ENCODE measurements around the gene PPP1R1C. TPM values are rescaled to one million over a fixed set of nuclear protein-coding genes. Genes with fewer than 3 reads are reported as not detected.
A peak's percentile ranks its signal among the peaks of the same experiment; 100 is the strongest.

The PPP1R1C gene
- total and polyA plus RNA-seq, 2 experiments from 2014 or later: 3.5 to 18.8 TPM

- TF ChIP-seq REST (IDR thresholded peaks at IDR 0.05; ENCODE audit: unreplicated experiment) (no peak), NANOG (IDR thresholded peaks at IDR 0.05; ENCODE audit: borderline replicate concordance) (no peak)
Measured at GRCh38 chr2:182077023-182077422, 91.4 kb downstream of the PPP1R1C start (continued).

- Histone ChIP-seq H3K27me3 (ENCODE audit: insufficient read depth) (no peaks in the 10 kb centered on the region), H3K4me3 (no peak overlapping the region), H3K4me1 (ENCODE audit: insufficient read depth) (0 out of 2 replicates have a peak, but pooled peaks cover 4% of the 10 kb centered on the region), H3K79me2 (replicated peaks; ENCODE audit: insufficient read depth) (no peaks in the 10 kb centered on the region), H3K4me2 (no peak overlapping the region), H3K9me2 (ENCODE audit: insufficient read depth) (no peaks in the 10 kb centered on the region), H2AFZ (no peak overlapping the region), H3K27ac (ENCODE audit: low read depth) (no peak overlapping the region), H4K20me1 (replicated peaks; ENCODE audit: insufficient read depth) (no peaks in the 10 kb centered on the region), H3F3A (replicated peaks; ENCODE audit: low read depth) (no peaks in the 10 kb centered on the region), H3K36me3 (ENCODE audit: insufficient read depth) (no peaks in the 10 kb centered on the region)
- no peaks in the 10 kb centered on the region for H3K9me3 Mint-ChIP-seq
- H3K4me1 Mint-ChIP-seq: peaks cover 2% of the 10 kb centered on the region; the same call in 1 of the 3 replicates
- peak; percentile 72 for ATAC-seq
- peak; percentile 83 for DNase-seq (ENCODE audit: low spot score)
- no peak overlapping the region for H3K4me3 Mint-ChIP-seq
- H3K27me3 Mint-ChIP-seq (ENCODE audit: insufficient read depth, low read depth, poor library complexity): no peaks in the 10 kb centered on the region
- no peak overlapping the region for H3K27ac Mint-ChIP-seq
- H3K36me3 Mint-ChIP-seq (ENCODE audit: low read depth): no peaks in the 10 kb centered on the region
- no peak for TF ChIP-seq ZNF462 (CRISPR knock-in tag; IDR thresholded peaks at IDR 0.05)
- no peak for TF ChIP-seq ETS1 (IDR thresholded peaks at IDR 0.05)
- TF ChIP-seq ZNF331 (CRISPR knock-in tag; IDR thresholded peaks at IDR 0.05; ENCODE audit: low read depth): no peak
- TF ChIP-seq REST (IDR thresholded peaks at IDR 0.05; ENCODE audit: unreplicated experiment): no peak
- no peak for TF ChIP-seq EZH2phosphoT487 (IDR thresholded peaks at IDR 0.05; ENCODE audit: unreplicated experiment)
- no peak for TF ChIP-seq JUNB (IDR thresholded peaks at IDR 0.05; ENCODE audit: unreplicated experiment)
Measured at GRCh38 chr2:182077448-182078142, 91.9 kb downstream of the PPP1R1C start.

Measured in GM23338 (cell line).